MM.1S (cell line): ENCODE data around the gene MBD3L1.

ENCODE experiments used
- DNase-seq: peaks from one replicate; pipeline ENCODE4 v3.0.0-alpha.2; 2015
- H2AFZ ChIP-seq: fragments of 300-600 bp; sonication (generic); 2 replicates; pipeline ENCODE4 v1.6.0; 2016; ENCODE audit warnings: antibody characterized with exemption, low read length
- H3F3A ChIP-seq: fragments of 300-600 bp; sonication (generic); 2 replicates; pipeline ENCODE4 v1.6.1; 2016; ENCODE audit warnings: mild to moderate bottlenecking, antibody characterized with exemption, low read length, moderate library complexity, mixed read lengths; ENCODE audit not compliant: insufficient read depth
- H3K27ac ChIP-seq: fragments of 300-600 bp; sonication (generic); 2 replicates; pipeline ENCODE4 v1.5.1; 2016; ENCODE audit warnings: mild to moderate bottlenecking, low read length
- H3K27me3 ChIP-seq: fragments of 300-600 bp; sonication (generic); replicated peaks from 2 replicates; pipeline ENCODE4 v1.6.0; 2016; ENCODE audit warnings: low read length; ENCODE audit not compliant: insufficient read depth
- H3K36me3 ChIP-seq: fragments of 300-600 bp; sonication (generic); replicated peaks from 2 replicates; pipeline ENCODE4 v1.6.1; 2016; ENCODE audit warnings: mild to moderate bottlenecking, low read length, mixed read lengths; ENCODE audit not compliant: insufficient read depth
- H3K4me1 ChIP-seq: fragments of 300-600 bp; sonication (generic); 2 replicates; pipeline ENCODE4 v1.6.1; 2016; ENCODE audit warnings: low read length, mixed read lengths
- H3K4me2 ChIP-seq: fragments of 300-600 bp; sonication (generic); 2 replicates; pipeline ENCODE4 v1.6.0; 2016; ENCODE audit warnings: low read depth, low read length
- H3K4me3 ChIP-seq: fragments of 300-600 bp; sonication (generic); 2 replicates; pipeline ENCODE4 v1.5.1; 2016; ENCODE audit warnings: low read length, mixed read lengths
- H3K79me2 ChIP-seq: fragments of 300-600 bp; sonication (generic); 2 replicates; pipeline ENCODE4 v1.6.1; 2016; ENCODE audit warnings: mixed run types, low read length, mixed read lengths
- H3K9ac ChIP-seq: fragments of 300-600 bp; sonication (generic); 2 replicates; pipeline ENCODE4 v1.6.1; 2016; ENCODE audit warnings: low read length, mixed read lengths
- H3K9me2 ChIP-seq: fragments of 300-600 bp; sonication (generic); replicated peaks from 2 replicates; pipeline ENCODE4 v1.6.1; 2016; ENCODE audit warnings: mild to moderate bottlenecking, low read length, mixed read lengths; ENCODE audit not compliant: insufficient read depth
- H3K9me3 ChIP-seq: fragments of 300-600 bp; sonication (generic); replicated peaks from 2 replicates; pipeline ENCODE4 v1.6.1; 2016; ENCODE audit warnings: mild to moderate bottlenecking, low read length, mixed read lengths; ENCODE audit not compliant: insufficient read depth
- H4K20me1 ChIP-seq: fragments of 300-600 bp; sonication (generic); 2 replicates; pipeline ENCODE4 v1.6.1; 2016; ENCODE audit warnings: mild to moderate bottlenecking, low read length, moderate library complexity, mixed read lengths; ENCODE audit not compliant: insufficient read depth
- EZH2 ChIP-seq: fragments of 300-600 bp; sonication (generic); optimal IDR thresholded peaks from 2 replicates; pipeline ENCODE3; 2017; ENCODE audit warnings: low read depth, mild to moderate bottlenecking, antibody characterized with exemption, low read length, mixed read lengths
- EZH2phosphoT487 ChIP-seq: fragments of 300-600 bp; sonication (generic); IDR thresholded peaks from 2 replicates; pipeline ENCODE4 v1.6.1; 2018; ENCODE audit warnings: antibody characterized with exemption, low read length
- TF ChIP-seq, protein P1 (sequence below): fragments of 300-600 bp; sonication (generic); IDR thresholded peaks from 2 replicates; pipeline ENCODE4 v1.5.1; 2016; ENCODE audit warnings: antibody characterized with exemption, low read length, mixed read lengths

The MBD3L1 gene

DNA sequence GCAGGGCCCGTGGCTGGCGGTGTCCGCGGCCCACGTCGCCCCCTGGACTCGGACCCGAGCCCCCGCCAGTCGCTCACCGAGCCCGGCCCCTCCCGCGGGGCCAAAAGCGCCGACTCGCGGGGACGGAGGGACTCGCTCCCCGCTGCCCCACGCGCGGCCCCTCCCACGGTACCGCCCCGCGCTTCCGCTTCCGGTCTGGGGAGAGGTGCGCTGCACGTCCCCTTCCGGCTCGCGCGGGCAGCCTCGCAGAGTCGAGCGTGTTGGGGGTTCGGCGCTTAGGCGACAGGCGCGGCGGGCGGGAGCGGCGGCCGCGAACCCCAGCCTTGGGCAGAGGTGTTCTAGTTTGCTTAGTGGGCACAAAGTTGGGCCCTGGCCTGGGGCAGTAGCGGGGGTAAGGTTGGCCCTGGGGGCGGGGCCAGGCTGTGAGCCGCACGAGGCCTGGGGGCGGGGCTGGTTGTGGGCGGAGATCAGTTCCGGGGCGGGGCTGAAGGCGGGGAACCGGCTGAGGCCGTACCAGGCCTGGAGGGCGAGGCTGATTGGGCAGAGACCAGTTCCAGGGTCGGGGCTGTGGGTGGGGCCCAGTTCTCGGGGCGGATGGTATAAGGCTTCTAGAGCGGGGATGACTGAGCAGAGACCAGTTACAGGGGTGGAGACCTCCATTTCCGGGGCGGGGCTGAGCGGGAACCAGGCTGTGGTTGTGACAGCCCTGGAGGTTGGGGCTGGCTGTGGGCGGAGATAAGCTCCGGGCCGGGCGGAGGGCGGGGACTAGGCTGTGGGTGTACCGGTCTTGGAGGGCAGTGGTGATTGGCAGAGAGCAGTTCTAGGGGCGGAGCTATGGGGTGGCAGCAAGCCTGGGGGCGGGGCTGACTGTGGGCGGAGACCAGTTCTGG, at the start of gene MBD3L1, which contains the start of gene ZNF558:
Gene MBD3L1 (plus strand): TSS at position 246 of the 890 bp plus-strand sequence. CDS start 10,302 bp downstream, outside the sequence.
Gene ZNF558 (minus strand): TSS at position 173 of the 890 bp plus-strand sequence. CDS start 9,645 bp downstream, outside the sequence.
- Histone ChIP-seq H3K4me2 (peak within 1 kb of the TSS; percentile 75), H2AFZ (peak within 1 kb of the TSS; percentile 90), H3K27me3 (peaks cover 18% of the 10 kb centered on the region), H3K9me3 (no peaks in the 10 kb centered on the region), H3K27ac (peak within 1 kb of the TSS; percentile 91), H3K79me2 (no peaks in the 10 kb centered on the region), H3F3A (no peaks in the 10 kb centered on the region), H4K20me1 (no peaks in the 10 kb centered on the region), H3K36me3 (no peaks in the 10 kb centered on the region), H3K4me1 (no peaks in the 10 kb centered on the region), H3K9me2 (no peaks in the 10 kb centered on the region), H3K9ac (peak within 1 kb of the TSS; percentile 86), H3K4me3 (peak within 1 kb of the TSS; percentile 86)
- DNase-seq = peak; percentile 96
- TF ChIP-seq EZH2phosphoT487 (no peak), EZH2 (no peak)
- TF ChIP-seq, protein P1, sequence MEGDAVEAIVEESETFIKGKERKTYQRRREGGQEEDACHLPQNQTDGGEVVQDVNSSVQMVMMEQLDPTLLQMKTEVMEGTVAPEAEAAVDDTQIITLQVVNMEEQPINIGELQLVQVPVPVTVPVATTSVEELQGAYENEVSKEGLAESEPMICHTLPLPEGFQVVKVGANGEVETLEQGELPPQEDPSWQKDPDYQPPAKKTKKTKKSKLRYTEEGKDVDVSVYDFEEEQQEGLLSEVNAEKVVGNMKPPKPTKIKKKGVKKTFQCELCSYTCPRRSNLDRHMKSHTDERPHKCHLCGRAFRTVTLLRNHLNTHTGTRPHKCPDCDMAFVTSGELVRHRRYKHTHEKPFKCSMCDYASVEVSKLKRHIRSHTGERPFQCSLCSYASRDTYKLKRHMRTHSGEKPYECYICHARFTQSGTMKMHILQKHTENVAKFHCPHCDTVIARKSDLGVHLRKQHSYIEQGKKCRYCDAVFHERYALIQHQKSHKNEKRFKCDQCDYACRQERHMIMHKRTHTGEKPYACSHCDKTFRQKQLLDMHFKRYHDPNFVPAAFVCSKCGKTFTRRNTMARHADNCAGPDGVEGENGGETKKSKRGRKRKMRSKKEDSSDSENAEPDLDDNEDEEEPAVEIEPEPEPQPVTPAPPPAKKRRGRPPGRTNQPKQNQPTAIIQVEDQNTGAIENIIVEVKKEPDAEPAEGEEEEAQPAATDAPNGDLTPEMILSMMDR = 0 out of 2 replicates have a peak, but pooled peaks have one; percentile 28

DNA sequence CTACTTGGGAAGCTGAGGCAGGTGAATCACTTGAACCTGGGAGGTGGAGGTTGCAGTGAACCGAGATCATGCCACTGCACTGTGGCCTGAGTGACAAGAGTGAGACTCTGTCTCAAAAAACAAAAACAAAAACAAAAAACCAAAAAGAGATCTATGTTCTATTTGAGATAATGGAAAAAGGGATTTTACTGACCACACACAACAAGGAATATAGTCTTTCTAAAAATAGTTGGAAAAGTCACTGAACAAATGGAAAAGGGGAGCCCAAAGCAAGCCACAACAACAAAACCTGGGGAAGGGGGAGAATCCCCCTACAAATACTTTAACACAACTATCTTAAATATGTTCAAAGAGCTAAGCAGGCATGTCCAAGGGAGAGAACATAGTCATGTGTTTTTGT, 37.4 kb upstream of the MBD3L1 start:
- no peaks in the 10 kb centered on the region for H3F3A ChIP-seq
- no peak for TF ChIP-seq EZH2
- TF ChIP-seq, protein P1 = no peak
- no peaks in the 10 kb centered on the region for H3K9me3 ChIP-seq
- H3K4me3 ChIP-seq = no peak overlapping the region
- H3K4me2 ChIP-seq = no peak overlapping the region
- no peaks in the 10 kb centered on the region for H3K36me3 ChIP-seq
- no peaks in the 10 kb centered on the region for H3K79me2 ChIP-seq
- H2AFZ ChIP-seq = no peak overlapping the region
- H3K9ac ChIP-seq = no peak overlapping the region
- no peak for DNase-seq
- H3K27ac ChIP-seq = no peak overlapping the region
- H3K4me1 ChIP-seq = no peaks in the 10 kb centered on the region
- H3K27me3 ChIP-seq = peaks cover 21% of the 10 kb centered on the region
- H4K20me1 ChIP-seq = no peaks in the 10 kb centered on the region
- H3K9me2 ChIP-seq = no peaks in the 10 kb centered on the region

DNA sequence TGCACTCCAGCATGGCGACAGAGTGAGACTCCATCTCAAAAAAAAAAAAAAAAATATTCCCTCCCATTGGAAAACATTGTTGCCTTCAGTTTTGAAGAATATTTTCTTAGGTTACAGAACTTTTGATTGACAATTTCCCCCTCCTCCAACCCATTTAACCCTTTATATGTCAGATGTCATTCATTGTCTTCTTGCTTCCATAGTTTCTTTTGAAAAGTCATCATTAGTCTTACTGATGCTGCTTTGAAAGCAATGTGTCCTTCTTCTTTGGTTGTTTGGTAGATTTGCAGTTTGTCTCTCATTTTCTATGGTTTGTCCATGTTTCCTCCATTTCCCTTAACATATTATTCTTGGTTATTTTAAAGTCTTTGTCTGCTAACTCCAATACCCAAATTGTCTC, 25.5 kb upstream of the MBD3L1 start:
- no peak overlapping the region for H3K4me3 ChIP-seq
- H3K27me3 ChIP-seq = no peaks in the 10 kb centered on the region
- H3K9ac ChIP-seq = no peak overlapping the region
- H4K20me1 ChIP-seq = no peaks in the 10 kb centered on the region
- TF ChIP-seq, protein P1 = no peak
- no peak for TF ChIP-seq EZH2
- TF ChIP-seq EZH2phosphoT487 = no peak
- DNase-seq = no peak
- H3K9me3 ChIP-seq = no peaks in the 10 kb centered on the region
- H3F3A ChIP-seq = no peaks in the 10 kb centered on the region
- no peak overlapping the region for H2AFZ ChIP-seq
- H3K9me2 ChIP-seq = no peaks in the 10 kb centered on the region
- no peaks in the 10 kb centered on the region for H3K4me1 ChIP-seq
- no peaks in the 10 kb centered on the region for H3K79me2 ChIP-seq
- no peak overlapping the region for H3K27ac ChIP-seq
- no peaks in the 10 kb centered on the region; the same call in 1 of the 2 replicates for H3K36me3 ChIP-seq
- no peak overlapping the region for H3K4me2 ChIP-seq
